ENCODE results near the gene SORCS1. TPM values are rescaled to one million over a fixed set of nuclear protein-coding genes. Genes with fewer than 3 reads are reported as not detected.
A peak's percentile ranks its signal among the peaks of the same experiment; 100 is the strongest.

Gene SORCS1
- total and polyA plus RNA-seq, 2 of the 8 experiments (the other 6 are each of a cell fraction or from before 2014, with no cell fraction given) = 4.1 to 4.6 TPM

GRCh38 chr10:106582291-106582690, 582.2 kb downstream of the SORCS1 start:
- Histone ChIP-seq H4K5ac (ENCODE audit: insufficient read length, low read depth, low read length) (no peak overlapping the region), H3K9me3 (ENCODE audit: insufficient read depth in 2 of 2, low read depth in 1 of 2, low read length in 1 of 2) (no peaks in the 10 kb centered on the region), H3K79me2 (ENCODE audit: control insufficient read depth in 1 of 2, insufficient read depth in 2 of 2, low read length in 2 of 2) (no peaks in the 10 kb centered on the region), H2BK12ac (ENCODE audit: low read depth, low read length) (no peak overlapping the region), H3K27ac (ENCODE audit: low read depth, low read length) (no peak overlapping the region), H2AK5ac (ENCODE audit: low read depth, low read length) (no peak overlapping the region), H3K56ac (replicated peaks; ENCODE audit: insufficient read length, low read depth, low read length) (no peak overlapping the region), H2BK5ac (ENCODE audit: low read depth, low read length) (no peak overlapping the region), H3K14ac (ENCODE audit: insufficient read length) (no peak overlapping the region), H4K91ac (replicated peaks; ENCODE audit: insufficient read length, low read length) (no peak overlapping the region), H3K4me1 (replicated peaks in 1 of 4; ENCODE audit: control insufficient read depth in 3 of 4, insufficient read depth in 4 of 4, low read length in 3 of 4) (peaks cover 0 to 4% (median 0%) of the 10 kb centered on the region in 4 experiments; a peak in 2 of 7 replicates), H3K27me3 (replicated peaks in 1 of 4; ENCODE audit: control insufficient read depth in 3 of 4, extremely low read depth in 1 of 4, insufficient read depth in 3 of 4, low read length in 3 of 4) (no peaks in the 10 kb centered on the region), H2BK15ac (ENCODE audit: low read length) (no peak overlapping the region), H3K4me3 (ENCODE audit: extremely low read depth in 1 of 4, insufficient read depth in 2 of 4, low read depth in 3 of 4, low read length in 4 of 4) (no peak overlapping the region), H3K9ac (replicated peaks in 1 of 4; ENCODE audit: extremely low read depth in 1 of 4, low read depth in 3 of 4, low read length in 3 of 4) (no peak overlapping the region), H3K4ac (replicated peaks; ENCODE audit: insufficient read length, low read depth, low read length) (no peak overlapping the region), H2AFZ (ENCODE audit: low read length) (0 out of 2 replicates have a peak overlapping the region, but pooled peaks have one; percentile 54), H3K23me2 (ENCODE audit: low read depth, low read length) (no peaks in the 10 kb centered on the region; the same call in 1 of the 2 replicates), H3K23ac (ENCODE audit: insufficient read length) (no peak overlapping the region), H4K20me1 (replicated peaks in 1 of 2; ENCODE audit: control insufficient read depth in 1 of 2, insufficient read depth in 2 of 2, low read length in 2 of 2) (no peaks in the 10 kb centered on the region), H3K79me1 (ENCODE audit: low read depth, low read length) (no peaks in the 10 kb centered on the region), H3K36me3 (ENCODE audit: control insufficient read depth in 2 of 4, insufficient read depth in 4 of 4, low read length in 3 of 4) (no peaks in the 10 kb centered on the region), H4K8ac (ENCODE audit: extremely low read depth, insufficient read depth, low read length) (no peak overlapping the region), H3K18ac (ENCODE audit: extremely low read depth, low read length) (no peak overlapping the region), H2BK20ac (ENCODE audit: low read length) (no peak overlapping the region), H2BK120ac (replicated peaks; ENCODE audit: low read depth, low read length) (no peak overlapping the region), H3K4me2 (ENCODE audit: insufficient read depth in 1 of 2, low read depth in 2 of 2, low read length in 2 of 2) (no peak overlapping the region)
- ChIA-PET POLR2A (ENCODE audit: partially characterized antibody) (no interaction called here), CTCF (ENCODE audit: partially characterized antibody) (interaction anchor here (1.0 to 2.0 kb wide), 4 partner anchors 11 to 180 kb away, joined by 3 to 6 read pairs (median 4); no protein-coding TSS in a partner anchor)
- DNase-seq (ENCODE audit: low read depth in 1 of 2, low spot score in 2 of 2) (no peak), FAIRE-seq (no peak)
- TF ChIP-seq HDAC6 (IDR thresholded peaks at IDR 0.05; ENCODE audit: low read depth, low read length) (no peak), ZNF274 (IDR thresholded peaks at IDR 0.05; ENCODE audit: borderline replicate concordance, extremely low read depth, low read length) (no peak), NRF1 (IDR thresholded peaks at IDR 0.05; ENCODE audit: low read depth, low read length) (no peak), SP1 (IDR thresholded peaks at IDR 0.05; ENCODE audit: low read depth, low read length) (no peak), CREB1 (IDR thresholded peaks at IDR 0.05) (no peak), TBP (IDR thresholded peaks at IDR 0.05; ENCODE audit: low read depth, low read length) (no peak), KDM1A (IDR thresholded peaks at IDR 0.05; ENCODE audit: borderline replicate concordance, low read length) (no peak), SP2 (IDR thresholded peaks at IDR 0.05; ENCODE audit: low read length) (no peak), RBBP5 (IDR thresholded peaks at IDR 0.05; ENCODE audit: borderline replicate concordance, low read depth, low read length) (no peak), BACH1 (IDR thresholded peaks at IDR 0.05; ENCODE audit: low read length) (no peak), RNF2 (IDR thresholded peaks at IDR 0.05; ENCODE audit: borderline replicate concordance, low read depth, low read length, missing control alignments, poor library complexity, severe bottlenecking) (no peak), JUND (IDR thresholded peaks at IDR 0.05; ENCODE audit: low read length) (no peak), TAF7 (optimal IDR thresholded peaks at IDR 0.05; ENCODE audit: borderline replicate concordance, low read depth, low read length) (no peak), POLR2A (IDR thresholded peaks at IDR 0.05; ENCODE audit: control extremely low read depth in 1 of 2, low read depth in 2 of 2, low read length in 2 of 2) (no peak), CBX8 (IDR thresholded peaks at IDR 0.05; ENCODE audit: borderline replicate concordance, low read depth, low read length) (no peak), SAP30 (IDR thresholded peaks at IDR 0.05; ENCODE audit: insufficient read depth, insufficient replicate concordance, low read length) (no peak)
- WGBS, 2 experiments (ENCODE audit: extremely low coverage in 1 of 2, insufficient coverage in 1 of 2, insufficient read length in 1 of 2, insufficient replicate concordance in 2 of 2, low coverage in 1 of 2, low lambda C conversion rate in 2 of 2, missing lambda C conversion rate in 1 of 2) = 78% methylated on average over 2 of the region's 2 CpGs; no CpG with 5 or more reads in 1 of the 2 experiments
